ENCODE data around the gene ZMYND8.

Gene ZMYND8

DNA sequence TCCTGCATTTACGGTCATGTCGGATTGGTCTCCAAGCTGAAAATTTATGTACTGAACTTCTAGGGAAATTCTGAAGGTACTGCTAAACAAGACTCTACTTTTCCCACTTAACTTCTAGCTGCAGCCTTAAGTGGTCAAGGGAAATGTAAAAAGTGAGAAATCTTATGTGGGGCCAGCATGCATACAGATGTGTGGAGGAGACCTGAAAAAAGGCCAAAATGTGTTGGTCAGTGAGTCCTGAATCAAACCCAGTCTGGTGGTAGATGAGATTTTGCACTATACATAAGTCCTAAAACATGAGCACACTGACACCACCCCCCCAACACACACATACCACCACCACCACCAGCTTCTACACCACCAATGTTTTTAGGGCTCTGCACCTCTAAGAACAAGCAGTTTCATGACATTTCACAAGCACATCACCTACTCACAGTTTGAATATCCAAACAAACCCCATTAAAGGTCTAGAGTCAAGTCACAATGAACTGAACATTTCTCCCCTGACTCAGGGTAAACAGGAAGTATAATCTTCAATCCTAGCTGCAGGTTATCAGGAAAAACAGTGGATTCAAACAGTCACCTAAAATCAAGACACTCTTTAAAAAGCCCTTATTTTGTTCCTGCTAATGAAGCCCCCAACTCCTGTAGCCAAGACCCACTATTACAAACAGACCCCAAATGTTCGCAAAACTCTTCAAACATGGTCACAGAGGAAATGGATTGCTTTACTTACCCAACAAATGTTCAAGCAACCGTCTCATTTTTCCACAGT lies 1.6 kb downstream of the ZMYND8 start:
- DNase-seq (ENCODE audit: low read depth in 2 of 3, low spot score in 2 of 3) = no peak

DNA sequence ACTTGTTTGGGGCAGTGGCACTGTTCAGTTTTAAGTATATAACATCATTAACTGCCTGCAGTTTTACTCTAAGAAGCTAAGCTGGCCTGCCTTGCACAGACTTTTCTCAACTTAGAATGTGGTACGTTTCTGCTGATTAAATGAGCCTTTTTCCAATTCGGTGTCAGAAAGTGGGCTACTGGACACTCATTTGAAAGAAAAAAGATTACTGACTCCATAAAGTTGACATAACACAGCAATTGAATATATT lies 2.1 kb downstream of the ZMYND8 start:
- DNase-seq (ENCODE audit: low read depth in 2 of 3, low spot score in 2 of 3) = no peak

DNA sequence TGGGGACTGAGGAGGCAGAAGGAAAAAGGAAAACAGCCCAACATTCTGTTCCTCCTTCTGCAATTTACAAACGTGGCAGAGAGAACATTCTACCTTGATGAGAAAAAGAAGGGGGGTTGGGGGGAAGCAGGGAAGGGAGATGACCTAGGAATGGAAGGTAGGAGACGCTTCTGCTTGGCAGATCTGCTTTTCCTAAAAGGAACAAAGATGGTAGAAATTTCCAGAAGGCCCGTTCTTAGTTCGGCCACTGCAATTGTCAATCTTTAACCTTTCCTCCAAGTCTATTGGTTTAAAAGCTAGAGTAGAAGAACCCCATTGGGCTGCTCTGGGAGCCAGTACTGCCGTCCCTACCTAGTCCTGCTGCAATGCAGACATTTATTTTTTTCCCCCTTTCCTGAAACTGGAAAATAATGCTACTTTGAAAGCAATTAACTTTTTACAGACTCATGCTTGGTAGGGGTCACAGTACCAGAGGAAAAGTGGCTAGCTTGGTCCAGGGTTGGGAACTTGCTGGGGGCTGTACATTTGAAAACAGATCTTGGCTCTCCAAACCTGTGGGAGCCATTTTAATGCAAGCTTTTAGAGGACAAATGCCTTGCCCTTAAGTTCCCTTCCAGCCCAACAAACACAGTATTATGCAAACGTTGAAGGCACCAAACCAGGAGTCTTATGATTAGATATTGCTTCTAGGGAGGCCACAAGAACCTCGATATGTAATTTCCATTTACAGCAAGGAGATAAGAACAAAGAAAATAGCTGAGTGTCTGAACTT lies 2.6 kb downstream of the ZMYND8 start:
- no peak for DNase-seq (ENCODE audit: low read depth in 2 of 3, low spot score in 2 of 3)

GRCh38 chr20:47353239-47353691 lies 3.2 kb downstream of the ZMYND8 start:
- DNase-seq (ENCODE audit: low read depth in 2 of 3, low spot score in 2 of 3) = no peak

- no peak for DNase-seq (ENCODE audit: low read depth in 2 of 3, low spot score in 2 of 3)
These were observed 3.9 kb downstream of the ZMYND8 start for GRCh38 chr20:47352332-47353238.

- DNase-seq (ENCODE audit: low read depth in 2 of 3, low spot score in 2 of 3) = no peak
These were observed 4.7 kb downstream of the ZMYND8 start for GRCh38 chr20:47351643-47352331.

- no peak for DNase-seq (ENCODE audit: low read depth in 2 of 3, low spot score in 2 of 3)
These were observed 5.6 kb downstream of the ZMYND8 start for GRCh38 chr20:47350691-47351545.

GRCh38 chr20:47350181-47350550 lies 6.3 kb downstream of the ZMYND8 start:
- no peak for DNase-seq (ENCODE audit: low read depth in 2 of 3, low spot score in 2 of 3)

- no peak for DNase-seq (ENCODE audit: low read depth in 2 of 3, low spot score in 2 of 3)
These were observed 6.9 kb downstream of the ZMYND8 start for GRCh38 chr20:47349365-47350180.

DNA sequence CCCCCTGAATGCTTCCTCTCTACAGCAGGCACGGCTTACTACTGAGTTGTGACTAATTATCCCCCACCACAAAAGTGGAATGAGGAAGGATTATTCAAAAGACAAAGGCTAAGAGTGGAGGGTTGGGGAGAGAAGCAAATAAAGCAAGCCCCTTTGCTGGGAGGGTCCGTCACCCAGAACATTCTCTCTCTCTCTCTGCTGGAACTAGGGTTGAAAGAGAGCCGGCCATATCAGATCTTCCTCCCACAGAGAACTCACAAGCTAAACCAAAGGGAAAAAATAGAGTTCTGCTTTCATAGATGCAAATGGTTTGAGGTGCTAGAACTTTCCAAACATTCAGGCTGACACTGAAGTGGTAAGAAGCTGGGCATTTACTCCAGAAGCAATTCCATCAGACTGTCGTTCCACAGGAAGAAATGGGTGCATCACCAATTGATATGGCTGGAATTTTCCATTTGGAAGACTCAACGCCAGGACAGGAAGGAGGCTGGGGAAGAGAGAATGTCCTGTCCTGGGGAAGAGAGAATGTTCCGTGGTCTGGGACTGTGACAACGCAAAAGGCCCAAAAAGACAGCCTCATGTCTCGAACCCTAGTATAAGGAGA lies 7.9 kb downstream of the ZMYND8 start:
- DNase-seq (ENCODE audit: low read depth in 2 of 3, low spot score in 2 of 3) = no peak

DNA sequence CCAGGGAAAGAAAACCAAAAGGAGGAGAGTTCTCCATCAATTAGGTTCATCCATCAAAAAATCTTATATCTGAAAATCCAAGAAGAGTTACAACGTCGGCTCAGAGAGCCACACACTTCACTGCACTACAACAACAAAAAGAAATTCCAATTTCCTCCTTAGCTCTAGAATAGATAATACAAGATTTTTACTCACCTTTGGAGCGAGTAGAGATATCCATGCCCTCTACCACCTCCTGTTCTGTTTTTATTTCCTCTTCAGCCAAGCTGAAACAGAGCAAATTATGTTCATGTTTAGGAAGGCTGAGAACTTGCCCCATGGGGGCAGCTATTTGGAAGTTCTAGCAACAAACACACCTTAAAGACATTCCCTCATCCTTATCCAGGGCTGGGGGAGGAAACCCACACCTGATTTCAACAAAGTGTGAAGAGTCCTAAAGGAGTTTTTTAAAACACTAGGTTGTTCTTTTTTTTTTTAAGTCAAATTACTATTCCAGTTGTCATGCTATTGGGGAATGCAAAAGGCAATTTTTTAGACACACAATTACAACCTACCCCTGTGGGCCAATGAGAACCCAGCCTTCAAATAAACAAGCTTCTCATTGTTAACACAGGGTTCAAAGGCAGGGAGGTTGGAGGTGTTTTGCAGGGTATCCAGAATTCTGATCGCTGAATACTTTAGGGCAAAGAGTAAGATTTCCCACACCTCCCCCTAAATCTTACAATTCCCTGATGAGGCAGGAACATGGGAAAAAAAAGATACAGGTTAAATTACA lies 8.7 kb downstream of the ZMYND8 start:
- DNase-seq (ENCODE audit: low read depth in 2 of 3, low spot score in 2 of 3) = no peak

DNA sequence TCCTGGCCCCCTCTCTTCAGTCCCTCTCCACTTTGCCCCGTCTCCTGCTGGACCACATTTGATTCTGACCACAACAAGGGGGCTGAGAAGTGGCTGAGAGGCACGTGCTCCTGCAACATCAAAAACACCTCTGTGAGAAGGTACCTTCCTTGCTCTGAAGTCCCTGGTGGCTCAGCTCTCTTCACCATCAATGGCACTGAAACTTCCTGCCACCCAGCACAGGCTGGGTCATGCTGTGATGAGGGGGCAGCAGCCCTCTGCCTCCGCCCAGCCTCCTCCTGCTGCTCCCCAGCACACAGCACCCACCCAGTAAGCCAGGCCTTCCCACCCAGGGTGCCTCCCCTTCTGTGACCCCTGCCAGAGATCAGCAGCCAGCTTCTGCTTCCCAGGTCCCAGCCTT lies 10.3 kb downstream of the ZMYND8 start:
- DNase-seq (ENCODE audit: low read depth in 2 of 3, low spot score in 2 of 3) = no peak

- no peak for DNase-seq (ENCODE audit: low read depth in 2 of 3, low spot score in 2 of 3)
These were observed 11.3 kb downstream of the ZMYND8 start for GRCh38 chr20:47345214-47345613.

DNA sequence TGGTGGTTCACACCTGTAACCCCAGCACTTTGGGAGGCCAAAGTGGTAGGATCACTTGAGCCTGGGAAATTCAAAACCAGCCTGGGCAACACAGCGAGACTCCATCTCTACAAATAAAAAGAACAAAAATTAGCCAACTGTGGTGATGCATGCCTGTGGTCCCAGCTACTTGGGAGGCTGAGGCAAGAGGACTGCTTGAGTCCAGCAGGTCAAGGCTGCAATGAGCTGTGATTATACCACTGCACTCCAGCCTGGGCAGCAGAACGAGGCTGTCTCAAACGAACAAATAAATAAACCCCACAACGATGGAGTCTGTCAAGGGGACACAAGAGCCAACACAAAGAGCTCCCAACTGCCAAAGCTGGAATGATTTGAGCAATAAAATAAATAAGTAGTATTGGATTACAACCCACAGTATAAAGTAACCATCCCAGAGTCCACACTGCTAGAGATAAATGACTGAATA lies 13.5 kb downstream of the ZMYND8 start:
- no peak for DNase-seq (ENCODE audit: low read depth in 2 of 3, low spot score in 2 of 3)

- DNase-seq (ENCODE audit: low read depth in 2 of 3, low spot score in 2 of 3) = no peak
These were observed 18.3 kb downstream of the ZMYND8 start for GRCh38 chr20:47338131-47338628.

DNA sequence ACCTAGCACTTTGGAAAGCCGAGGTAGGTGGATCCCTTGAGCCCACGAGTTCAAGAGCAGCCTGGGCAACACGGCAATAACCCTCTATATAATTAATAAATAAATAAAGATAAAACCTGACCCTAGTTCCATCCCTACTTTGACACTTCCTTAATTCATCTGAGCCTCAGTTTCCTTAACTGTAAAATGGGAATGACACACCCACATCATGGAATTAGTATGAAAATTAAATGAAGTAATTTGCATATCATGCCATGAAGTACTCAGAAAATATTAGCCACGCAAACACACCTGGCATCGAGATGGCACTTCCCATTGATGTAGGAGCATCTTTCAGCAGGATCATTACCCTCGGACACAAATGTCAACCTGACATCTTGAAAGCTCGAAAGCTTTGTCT lies 19.1 kb downstream of the ZMYND8 start:
- no peak for DNase-seq (ENCODE audit: low read depth in 2 of 3, low spot score in 2 of 3)

GRCh38 chr20:47336129-47336754 lies 20.3 kb downstream of the ZMYND8 start:
- DNase-seq (ENCODE audit: low read depth in 2 of 3, low spot score in 2 of 3) = no peak

All from activated CD8-positive, alpha-beta memory T cell treated with anti-CD3 and anti-CD28 coated beads for 48 hours (primary cell).